HEK293T (cell line): ENCODE data around the gene TGFB2.

ENCODE experiments used
- CTCF ChIA-PET: fragments of 350-600 bp; formaldehyde crosslinking; extraction: SDS; loops from one replicate; lab custom pipeline; 2021; ENCODE audit warnings: antibody characterized with exemption, inconsistent platforms; lab: Yijun Ruan, JAX
- POLR2A ChIA-PET: fragments of 350-600 bp; formaldehyde crosslinking; extraction: SDS; loops from one replicate; lab custom pipeline; 2020; ENCODE audit warnings: antibody characterized with exemption, inconsistent platforms; lab: Yijun Ruan, JAX
- DNase-seq: peaks from one replicate; pipeline ENCODE4 v3.0.0; 2012; ENCODE audit warnings: mixed read lengths; ENCODE audit errors: extremely low spot score
- ARNT ChIP-seq: fragments of 450-650 bp; IDR thresholded peaks from 2 replicates; pipeline ENCODE4 v1.6.1; 2017; ENCODE audit warnings: mild to moderate bottlenecking
- BHLHE40 ChIP-seq: fragments of 450-650 bp; IDR thresholded peaks from 2 replicates; pipeline ENCODE4 v1.6.1; 2016; ENCODE audit warnings: mild to moderate bottlenecking, moderate library complexity, borderline replicate concordance
- CTBP1 ChIP-seq: fragments of 450-650 bp; IDR thresholded peaks from 2 replicates; pipeline ENCODE4 v1.6.1; 2016; ENCODE audit warnings: borderline replicate concordance
- ELF4 ChIP-seq: fragments of 450-650 bp; IDR thresholded peaks from 2 replicates; pipeline ENCODE4 v1.6.1; 2017; ENCODE audit warnings: antibody characterized with exemption
- FOXA1 ChIP-seq: fragments of 450-650 bp; IDR thresholded peaks from 2 replicates; pipeline ENCODE4 v1.6.1; 2016; ENCODE audit warnings: mild to moderate bottlenecking
- FOXK2 ChIP-seq: fragments of 450-650 bp; IDR thresholded peaks from 2 replicates; pipeline ENCODE4 v1.6.1; 2016; ENCODE audit warnings: mild to moderate bottlenecking
- FOXM1 ChIP-seq: fragments of 450-650 bp; IDR thresholded peaks from 2 replicates; pipeline ENCODE4 v1.6.1; 2017; ENCODE audit warnings: mild to moderate bottlenecking, borderline replicate concordance
- HDGF ChIP-seq: fragments of 450-650 bp; IDR thresholded peaks from 2 replicates; pipeline ENCODE4 v1.6.1; 2017; ENCODE audit warnings: antibody characterized with exemption, borderline replicate concordance
- L3MBTL2 ChIP-seq: fragments of 450-650 bp; conservative IDR thresholded peaks from 2 replicates; pipeline ENCODE4 v1.6.1; 2016; ENCODE audit warnings: mild to moderate bottlenecking
- LEF1 ChIP-seq: fragments of 450-650 bp; IDR thresholded peaks from 2 replicates; pipeline ENCODE4 v1.6.1; 2017; ENCODE audit warnings: mild to moderate bottlenecking, borderline replicate concordance
- NFRKB ChIP-seq: fragments of 450-650 bp; IDR thresholded peaks from 2 replicates; pipeline ENCODE4 v1.6.1; 2016; ENCODE audit warnings: mild to moderate bottlenecking, moderate library complexity
- SP1 ChIP-seq: fragments of 450-650 bp; IDR thresholded peaks from 2 replicates; pipeline ENCODE4 v1.6.1; 2017
- SUZ12 ChIP-seq: fragments of 450-650 bp; IDR thresholded peaks from 2 replicates; pipeline ENCODE4 v1.6.1; 2016; ENCODE audit warnings: mild to moderate bottlenecking
- TARDBP ChIP-seq: fragments of 450-650 bp; IDR thresholded peaks from 2 replicates; pipeline ENCODE4 v1.6.1; 2016
- ZNF384 ChIP-seq: fragments of 450-650 bp; IDR thresholded peaks from 2 replicates; pipeline ENCODE4 v1.6.1; 2016
- TF ChIP-seq, protein P1 (sequence below): fragments of 450-650 bp; IDR thresholded peaks from 2 replicates; pipeline ENCODE4 v1.6.1; 2016

The TGFB2 gene

DNA sequence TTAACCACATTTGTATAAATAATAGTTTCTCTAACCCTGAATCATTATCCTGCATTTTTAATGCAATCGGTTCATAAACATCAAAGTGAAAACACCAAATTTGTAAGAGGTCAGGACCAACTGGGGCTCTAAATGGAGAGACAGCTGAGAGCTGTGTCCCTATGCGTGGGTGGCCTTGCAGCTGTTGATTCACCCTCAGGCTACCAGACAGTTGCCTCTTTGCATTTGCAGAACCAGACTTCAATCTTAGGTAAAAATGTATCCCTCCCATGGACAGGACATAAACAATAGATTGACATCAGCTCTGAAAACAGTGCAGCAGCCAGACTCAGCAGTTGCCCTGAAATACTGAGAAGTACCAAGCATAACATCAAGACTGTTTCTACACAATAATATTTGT lies 8.8 kb upstream of the TGFB2 start:
- no peak for DNase-seq
- TF ChIP-seq FOXA1 (no peak), FOXK2 (no peak), SUZ12 (no peak), BHLHE40 (no peak), SP1 (no peak), TARDBP (no peak), HDGF (no peak), NFRKB (no peak), LEF1 (no peak), ARNT (no peak), CTBP1 (no peak)
- TF ChIP-seq, protein P1, sequence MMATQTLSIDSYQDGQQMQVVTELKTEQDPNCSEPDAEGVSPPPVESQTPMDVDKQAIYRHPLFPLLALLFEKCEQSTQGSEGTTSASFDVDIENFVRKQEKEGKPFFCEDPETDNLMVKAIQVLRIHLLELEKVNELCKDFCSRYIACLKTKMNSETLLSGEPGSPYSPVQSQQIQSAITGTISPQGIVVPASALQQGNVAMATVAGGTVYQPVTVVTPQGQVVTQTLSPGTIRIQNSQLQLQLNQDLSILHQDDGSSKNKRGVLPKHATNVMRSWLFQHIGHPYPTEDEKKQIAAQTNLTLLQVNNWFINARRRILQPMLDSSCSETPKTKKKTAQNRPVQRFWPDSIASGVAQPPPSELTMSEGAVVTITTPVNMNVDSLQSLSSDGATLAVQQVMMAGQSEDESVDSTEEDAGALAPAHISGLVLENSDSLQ: no peak
- ChIA-PET CTCF (interaction anchor here (0.5 kb wide), 1 partner anchor 1297 kb away, joined by 3 read pairs; no protein-coding TSS in a partner anchor), POLR2A (no interaction called here)

DNA sequence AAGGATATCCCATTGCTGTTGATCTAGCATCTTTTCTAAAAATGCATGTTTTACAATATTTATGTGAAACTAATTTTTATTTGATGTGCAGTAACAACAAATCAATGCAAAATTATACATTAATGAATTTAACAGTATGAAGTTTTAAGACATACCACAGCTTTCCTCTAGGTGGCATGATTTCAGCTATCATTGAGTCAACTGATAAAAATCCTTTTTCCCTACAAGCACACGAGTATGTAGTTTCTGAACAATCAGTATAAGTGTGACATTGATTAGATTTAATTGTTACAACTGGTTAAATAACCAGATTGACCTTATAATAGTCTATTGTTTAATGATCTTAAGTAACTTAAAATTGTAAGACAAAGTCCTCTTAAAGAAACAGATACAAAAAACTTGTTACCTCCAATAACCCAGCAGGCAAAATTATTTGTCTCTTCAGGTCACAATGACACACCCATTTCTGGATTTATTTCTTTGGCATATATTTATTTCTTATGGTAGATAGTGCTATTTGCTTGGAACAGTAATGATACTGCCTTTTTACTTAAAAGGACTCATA lies 5.8 kb upstream of the TGFB2 start:
- no peak for DNase-seq
- TF ChIP-seq SP1: no peak
- no peak for TF ChIP-seq LEF1
- no peak for TF ChIP-seq ELF4
- TF ChIP-seq L3MBTL2: no peak
- TF ChIP-seq FOXK2: no peak
- no peak for TF ChIP-seq TARDBP
- TF ChIP-seq BHLHE40: no peak
- TF ChIP-seq FOXA1: no peak
- CTCF ChIA-PET: interaction anchor here (0.9 kb wide), 1 partner anchor 185 kb away, joined by 3 read pairs; no protein-coding TSS in a partner anchor
- POLR2A ChIA-PET: interaction anchor here (1.0 kb wide), 1 partner anchor 54 kb away, joined by 3 read pairs; the partner anchor contains the start of gene RRP15

DNA sequence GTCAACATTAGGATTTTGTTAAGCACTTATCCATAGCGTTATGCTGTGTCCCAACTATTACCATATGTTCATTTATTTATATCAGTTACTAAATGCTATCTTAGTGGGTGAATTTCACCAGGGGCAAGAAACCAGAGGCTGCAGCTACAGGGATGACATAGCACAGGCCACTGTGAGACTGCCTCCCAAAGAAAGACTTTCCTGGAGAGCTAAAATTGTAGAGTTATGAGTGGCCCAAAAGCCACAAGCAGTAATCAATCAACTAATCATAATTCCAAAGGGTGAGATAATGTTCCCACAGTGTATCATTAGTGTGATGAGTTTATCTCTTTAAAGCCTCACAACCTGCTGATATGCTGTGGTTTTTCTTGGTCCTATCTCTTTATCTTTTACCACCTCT lies 3.8 kb upstream of the TGFB2 start:
- CTCF ChIA-PET: no interaction called here
- POLR2A ChIA-PET: no interaction called here
- TF ChIP-seq FOXA1: no peak
- no peak for TF ChIP-seq SP1
- no peak for TF ChIP-seq HDGF
- no peak for TF ChIP-seq ZNF384
- TF ChIP-seq CTBP1: no peak
- no peak for TF ChIP-seq L3MBTL2
- no peak for TF ChIP-seq BHLHE40
- TF ChIP-seq FOXK2: no peak
- TF ChIP-seq ARNT: no peak
- no peak for TF ChIP-seq LEF1
- TF ChIP-seq SUZ12: no peak
- TF ChIP-seq, protein P1: no peak
- TF ChIP-seq TARDBP: no peak
- no peak for TF ChIP-seq NFRKB
- no peak for TF ChIP-seq FOXM1
- no peak for DNase-seq

DNA sequence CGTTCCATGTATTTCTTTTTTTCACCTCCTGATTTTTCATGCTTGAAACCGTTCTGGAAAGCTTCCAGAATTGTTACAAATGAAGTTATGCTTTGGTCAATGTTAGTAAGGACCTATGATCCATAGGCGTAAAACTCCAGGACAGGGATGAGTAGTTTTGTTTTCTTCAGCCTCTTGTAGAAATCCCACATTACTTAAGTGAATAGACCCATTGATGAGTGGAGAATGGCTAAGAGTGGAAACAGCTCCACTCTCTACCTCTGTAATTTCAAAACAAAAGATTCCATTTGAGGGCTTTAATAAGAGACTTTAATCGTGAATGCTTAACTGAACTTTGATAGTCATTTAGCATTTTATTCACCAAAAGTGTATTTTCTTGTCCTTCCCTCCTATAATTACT lies 3.0 kb upstream of the TGFB2 start:
- CTCF ChIA-PET: interaction anchor here (0.6 kb wide), 1 partner anchor 13 kb away, joined by 6 read pairs; no protein-coding TSS in a partner anchor

DNA sequence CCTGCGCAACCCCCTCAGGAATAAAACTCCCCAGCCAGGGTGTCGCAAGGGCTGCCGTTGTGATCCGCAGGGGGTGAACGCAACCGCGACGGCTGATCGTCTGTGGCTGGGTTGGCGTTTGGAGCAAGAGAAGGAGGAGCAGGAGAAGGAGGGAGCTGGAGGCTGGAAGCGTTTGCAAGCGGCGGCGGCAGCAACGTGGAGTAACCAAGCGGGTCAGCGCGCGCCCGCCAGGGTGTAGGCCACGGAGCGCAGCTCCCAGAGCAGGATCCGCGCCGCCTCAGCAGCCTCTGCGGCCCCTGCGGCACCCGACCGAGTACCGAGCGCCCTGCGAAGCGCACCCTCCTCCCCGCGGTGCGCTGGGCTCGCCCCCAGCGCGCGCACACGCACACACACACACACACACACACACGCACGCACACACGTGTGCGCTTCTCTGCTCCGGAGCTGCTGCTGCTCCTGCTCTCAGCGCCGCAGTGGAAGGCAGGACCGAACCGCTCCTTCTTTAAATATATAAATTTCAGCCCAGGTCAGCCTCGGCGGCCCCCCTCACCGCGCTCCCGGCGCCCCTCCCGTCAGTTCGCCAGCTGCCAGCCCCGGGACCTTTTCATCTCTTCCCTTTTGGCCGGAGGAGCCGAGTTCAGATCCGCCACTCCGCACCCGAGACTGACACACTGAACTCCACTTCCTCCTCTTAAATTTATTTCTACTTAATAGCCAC lies 696 bp downstream of the TGFB2 start:
- peak; percentile 63 for DNase-seq
- no peak for TF ChIP-seq ZNF384
- no peak for TF ChIP-seq FOXM1
- TF ChIP-seq TARDBP: no peak
- TF ChIP-seq SUZ12: no peak
- TF ChIP-seq HDGF: no peak
- no peak for TF ChIP-seq ELF4
- TF ChIP-seq FOXA1: no peak
- TF ChIP-seq CTBP1: no peak
- no peak for TF ChIP-seq SP1
- TF ChIP-seq, protein P1: no peak
- TF ChIP-seq LEF1: no peak
- TF ChIP-seq NFRKB: no peak
- TF ChIP-seq BHLHE40: no peak
- POLR2A ChIA-PET: interaction anchor here (0.7 to 1.4 kb wide), 3 partner anchors 12 to 140 kb away, joined by 3 to 4 read pairs (median 3); no protein-coding TSS in a partner anchor
- CTCF ChIA-PET: no interaction called here

More for the DNA sequence above, 3.0 kb upstream of the TGFB2 start:
- POLR2A ChIA-PET: no interaction called here
- no peak for DNase-seq
- TF ChIP-seq TARDBP (no peak), HDGF (no peak), FOXA1 (no peak), SP1 (no peak), FOXM1 (no peak), CTBP1 (no peak), LEF1 (no peak), BHLHE40 (no peak), L3MBTL2 (no peak), NFRKB (no peak), ZNF384 (no peak)
- TF ChIP-seq, protein P1: no peak
